ENCODE data around the gene MAP1LC3B.

MAP1LC3B gene

GRCh38 chr16:87391950-87392820, at the start of gene MAP1LC3B:
TSS of gene MAP1LC3B (plus strand) at chr16:87392336. CDS start at chr16:87392428, 92 bp downstream.
- DNase-seq: peak; percentile 97 to 98

- no peak for DNase-seq
Measured at GRCh38 chr16:87342504-87342903, 49.6 kb upstream of the MAP1LC3B start.

DNA sequence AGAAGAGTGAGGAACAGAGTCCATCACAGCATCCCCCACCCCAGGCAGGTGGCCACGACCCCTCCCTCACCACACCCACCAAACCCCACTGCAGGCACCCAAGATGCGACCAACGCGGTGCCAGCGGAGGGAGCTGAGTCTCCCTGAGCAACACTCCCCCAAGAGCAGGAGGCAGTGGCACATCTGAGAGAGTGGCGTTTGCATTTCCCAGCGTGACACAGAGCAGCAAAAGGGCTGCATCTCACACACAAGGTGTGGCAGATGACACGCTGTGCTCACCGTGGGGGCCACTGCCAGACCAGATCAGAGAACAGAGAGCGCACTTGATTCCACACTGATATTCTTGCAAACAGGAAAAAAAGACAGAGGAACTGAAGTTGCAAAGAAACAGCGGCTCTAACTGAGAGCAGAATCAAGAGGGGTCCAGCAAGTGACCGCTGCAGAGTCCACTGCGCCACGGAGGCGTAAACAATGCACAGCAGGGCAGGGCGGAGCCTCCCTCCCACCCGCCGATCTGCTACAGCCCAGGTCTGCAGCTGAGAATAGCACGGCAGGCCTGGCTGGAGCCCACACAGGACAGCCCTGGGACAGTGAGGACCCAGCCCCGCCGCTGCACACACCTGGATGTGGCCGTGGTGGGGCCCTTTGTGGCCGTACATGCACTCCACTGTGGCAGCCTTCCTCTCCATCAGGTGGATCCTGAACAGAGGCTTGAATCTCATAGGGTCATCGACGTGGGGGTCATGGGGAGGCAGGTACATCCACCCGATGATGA, 49.0 kb upstream of the MAP1LC3B start:
- DNase-seq: no peak

- DNase-seq: no peak
Measured at GRCh38 chr16:87343753-87344050, 48.4 kb upstream of the MAP1LC3B start.

DNA sequence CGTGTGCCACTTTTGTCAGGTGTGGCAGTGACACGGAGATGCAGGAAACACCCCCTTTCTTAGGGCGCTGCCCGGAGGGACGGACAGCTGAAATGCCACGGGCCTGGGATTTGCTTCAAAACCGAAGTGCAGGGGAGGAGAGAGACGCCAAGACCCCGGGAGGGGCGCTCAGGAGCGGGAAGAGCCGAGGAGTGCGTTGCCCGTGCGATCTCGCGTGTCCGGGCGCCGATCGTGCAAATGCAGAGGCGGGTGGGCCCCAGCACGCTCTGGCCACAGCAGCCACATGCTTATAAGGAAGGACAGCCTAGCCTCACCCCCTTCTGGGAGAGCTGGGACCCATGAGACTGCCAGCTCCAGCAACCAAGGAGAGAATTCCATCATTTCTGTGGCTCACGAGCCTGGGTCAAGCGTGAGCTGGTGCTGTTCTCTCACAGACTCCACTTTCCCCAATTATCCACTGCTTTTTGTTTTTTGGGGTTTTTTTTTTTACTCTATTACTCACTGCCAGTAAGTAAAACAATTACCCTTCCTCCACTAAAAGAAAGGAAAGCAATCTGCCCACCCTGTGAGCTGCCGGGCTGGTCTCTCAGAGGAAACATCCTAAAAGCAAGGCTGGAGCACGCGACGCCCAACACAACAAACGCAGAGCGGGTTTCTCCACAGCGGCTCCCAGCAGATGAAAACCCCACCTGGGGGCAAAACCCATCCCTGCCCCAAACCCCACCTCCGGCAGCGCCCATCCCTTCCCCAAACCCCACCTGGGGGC, 47.8 kb upstream of the MAP1LC3B start:
- DNase-seq: no peak

DNA sequence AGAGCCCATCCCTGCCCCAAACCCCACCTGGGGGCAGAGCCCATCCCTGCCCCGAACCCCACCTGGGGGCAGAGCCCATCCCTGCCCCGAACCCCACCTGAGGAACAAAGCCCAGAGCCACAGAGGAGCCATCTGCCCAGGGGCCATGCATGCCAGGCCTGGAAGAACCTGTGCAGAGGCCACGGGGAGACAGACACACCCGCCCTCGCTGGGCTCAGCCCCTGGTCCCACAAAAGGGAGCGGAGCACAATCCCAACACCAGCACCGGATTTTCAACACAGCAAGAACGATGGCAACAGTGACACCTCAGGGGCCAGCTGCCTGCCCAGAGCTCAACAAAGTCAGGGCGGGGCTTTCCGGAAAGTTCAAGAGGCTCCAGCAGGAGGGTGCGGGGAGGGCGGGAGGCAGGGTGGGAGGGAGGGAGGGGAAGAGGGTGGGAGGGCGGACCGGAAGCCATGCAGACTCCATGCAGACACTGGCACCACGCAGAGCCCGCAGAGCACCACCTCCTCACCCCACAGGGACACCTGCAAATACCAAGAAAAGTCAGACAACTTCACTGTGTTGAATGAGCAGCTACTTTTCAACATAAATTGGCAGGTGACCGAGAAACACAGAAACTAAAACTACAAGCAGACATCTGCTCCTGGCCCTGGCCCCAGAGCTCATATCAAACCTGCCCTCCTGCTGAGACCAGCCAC, 47.1 kb upstream of the MAP1LC3B start:
- DNase-seq: peak; percentile 44 to 53

DNA sequence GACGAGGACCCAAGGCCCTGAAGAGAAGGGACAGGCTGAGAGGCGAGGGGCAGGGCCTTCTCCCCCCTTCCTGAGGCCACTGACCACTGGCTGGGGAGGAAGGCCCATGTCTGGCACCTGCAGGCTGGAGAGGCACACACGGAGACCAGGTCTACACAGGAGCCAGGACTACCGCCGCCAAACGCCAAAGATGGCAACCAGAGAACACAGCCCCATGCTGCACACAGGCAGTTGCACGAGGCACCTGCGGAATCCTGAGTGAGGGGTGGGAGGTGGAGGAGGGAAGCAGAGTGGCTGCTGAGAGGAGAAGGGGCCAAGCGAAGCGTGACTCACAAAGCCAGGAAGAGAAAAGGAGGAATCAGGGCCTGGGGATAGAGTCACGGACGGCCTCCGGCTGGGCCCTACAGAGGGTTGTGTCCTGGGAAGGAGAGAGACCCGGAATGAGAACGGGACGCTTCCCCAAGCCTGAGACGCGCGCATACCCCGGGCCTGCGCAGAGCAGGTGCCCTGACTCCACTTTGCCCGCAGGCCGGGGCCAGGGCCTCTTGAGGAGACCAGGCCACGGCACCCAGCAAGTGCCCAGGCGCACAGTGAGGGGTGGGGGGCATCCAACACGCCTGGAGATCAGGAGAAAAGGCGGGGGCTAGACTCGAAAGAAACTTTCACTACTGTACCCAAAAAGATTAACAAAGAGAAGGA, 46.3 kb upstream of the MAP1LC3B start:
- no peak for DNase-seq

DNA sequence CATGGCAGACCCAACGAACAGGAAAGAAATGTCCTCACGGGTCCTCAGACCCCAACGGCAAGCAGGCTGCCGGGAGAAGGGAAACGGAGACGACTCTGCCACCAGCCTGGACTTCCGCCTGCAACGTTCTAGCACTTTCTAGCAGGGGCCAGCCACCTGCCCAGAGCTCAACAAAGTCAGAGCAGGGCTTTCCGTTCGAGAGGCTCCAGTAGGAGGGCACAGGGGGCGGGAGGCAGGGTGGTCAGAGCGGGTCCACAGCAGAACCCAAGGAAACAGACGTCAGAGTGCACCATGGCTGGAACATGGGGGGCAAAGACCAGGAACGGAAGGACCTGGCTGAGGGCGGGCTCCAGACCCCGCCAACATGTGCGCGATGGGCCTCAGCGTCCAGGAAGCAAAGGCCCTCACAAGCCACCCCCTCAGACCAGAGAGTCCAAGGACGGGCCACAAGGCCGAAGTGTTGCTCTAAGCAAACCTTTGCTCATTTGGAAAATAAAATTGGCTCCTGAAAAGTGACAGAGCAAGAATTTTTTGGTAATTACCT, 45.5 kb upstream of the MAP1LC3B start:
- DNase-seq: no peak

DNA sequence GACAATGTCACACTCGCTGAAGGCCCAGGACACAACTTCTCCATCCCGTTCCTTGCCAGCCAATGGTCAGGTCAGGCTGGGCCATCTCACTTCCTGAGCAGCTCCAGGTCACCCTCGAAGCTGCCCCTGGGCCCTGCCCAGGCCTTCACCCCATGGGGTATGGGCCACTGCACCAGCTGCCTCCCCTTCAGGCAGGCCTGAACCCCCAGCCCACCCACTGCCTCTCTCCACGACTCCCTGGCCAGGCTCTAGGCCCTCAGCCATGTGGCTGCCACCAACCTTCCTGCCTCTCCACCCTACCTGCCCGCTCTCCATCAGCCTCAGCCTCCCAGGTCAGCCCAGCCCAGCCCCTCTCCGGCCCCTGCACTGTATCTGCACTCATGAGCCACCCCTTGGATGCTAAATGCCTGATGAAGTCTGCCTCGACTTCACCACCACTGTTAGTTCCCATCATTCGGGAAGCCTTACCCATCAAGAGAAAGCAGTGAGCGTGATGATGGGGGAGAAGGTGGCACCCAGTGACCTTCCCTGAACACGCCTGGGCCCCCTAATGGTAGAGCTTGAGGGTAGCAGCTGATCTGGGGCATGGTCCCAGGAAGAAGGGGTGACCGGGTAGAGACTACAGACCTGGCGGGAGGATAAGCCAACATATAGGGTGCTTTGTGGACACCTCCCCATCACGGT, 44.1 kb upstream of the MAP1LC3B start:
- DNase-seq: no peak

DNA sequence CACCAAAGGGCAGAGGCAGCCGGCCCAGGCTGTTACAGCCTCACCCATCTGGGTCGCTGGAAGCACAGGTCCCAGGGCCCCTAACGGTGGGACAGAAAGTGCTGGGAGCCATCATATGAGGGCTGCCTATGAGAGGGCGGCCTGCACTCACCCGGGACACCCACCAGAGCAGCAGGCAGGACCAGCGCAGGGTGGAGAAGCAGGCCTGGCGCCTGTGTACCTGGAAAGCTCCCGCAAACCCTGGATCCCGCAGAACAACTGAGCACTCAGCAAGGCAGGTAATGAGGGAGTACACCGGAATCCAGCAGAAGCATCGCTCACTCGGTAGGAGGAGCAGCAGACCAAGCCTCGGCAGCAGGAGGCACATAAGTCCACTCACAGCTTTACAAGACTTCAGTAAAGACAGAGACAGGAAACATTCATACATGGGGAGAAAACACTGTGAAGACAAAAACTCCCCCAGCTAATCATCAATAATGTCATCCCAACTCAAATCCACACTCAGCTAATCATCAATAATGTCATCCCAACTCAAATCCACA, 43.4 kb upstream of the MAP1LC3B start:
- DNase-seq: no peak

DNA sequence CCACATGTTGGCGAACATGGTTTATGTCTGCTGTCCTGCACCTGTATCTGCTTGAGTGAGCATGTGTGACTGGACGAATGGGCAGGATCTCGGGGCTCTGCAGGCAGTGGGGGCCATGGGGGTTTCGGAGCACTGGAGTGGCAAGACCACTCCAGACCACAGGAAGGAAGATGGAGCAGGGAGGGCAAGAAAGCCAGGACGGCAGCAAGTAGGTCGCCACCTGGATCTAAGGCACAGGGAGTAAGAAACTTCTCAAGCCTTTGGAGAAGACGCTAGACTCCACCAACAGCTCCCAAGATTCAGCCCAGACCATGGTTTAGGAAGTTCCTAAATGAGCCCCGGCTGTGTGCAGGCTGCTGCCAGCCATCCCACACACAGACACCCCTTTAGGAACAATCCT, 42.1 kb upstream of the MAP1LC3B start:
- no peak for DNase-seq

GRCh38 chr16:87350681-87351319, 41.3 kb upstream of the MAP1LC3B start:
- no peak for DNase-seq

DNA sequence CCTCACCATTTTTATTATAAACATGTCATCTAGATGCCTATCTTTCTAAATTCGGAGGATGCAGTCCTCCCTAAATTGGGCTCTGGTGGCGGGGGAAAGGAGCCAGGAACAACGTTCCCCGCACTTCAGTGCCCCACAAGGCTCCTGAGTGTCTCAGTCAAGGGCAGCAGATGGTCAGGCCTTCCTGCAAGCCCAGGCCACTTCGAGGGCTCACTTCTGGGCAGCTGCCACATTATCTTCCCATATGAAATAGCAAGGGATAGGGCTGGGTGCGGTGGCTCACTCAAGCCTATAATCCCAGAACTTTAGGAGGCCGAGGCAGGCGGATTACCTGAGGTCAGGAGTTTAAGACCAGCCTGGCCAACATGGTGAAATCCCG, 40.8 kb upstream of the MAP1LC3B start:
- no peak for DNase-seq

DNA sequence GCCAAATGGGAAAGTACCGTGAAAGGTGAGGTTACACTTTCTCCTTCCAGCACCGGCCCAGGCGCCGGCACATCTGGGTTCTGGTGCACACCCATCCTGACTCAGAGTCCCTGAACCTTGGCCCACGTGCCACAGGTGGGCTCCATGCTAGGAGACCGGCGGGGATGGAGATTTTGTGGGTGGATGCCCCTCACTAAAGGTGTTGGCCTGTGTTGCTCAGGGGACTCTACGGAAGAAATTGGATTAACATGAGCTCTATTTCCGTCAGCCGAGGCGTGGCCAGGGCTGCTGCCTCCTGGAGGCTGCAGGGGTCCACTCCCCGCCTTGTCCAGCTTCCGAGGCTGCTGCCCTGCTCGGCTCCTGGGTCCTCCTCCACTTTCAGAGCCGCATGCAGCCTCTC, 39.3 kb upstream of the MAP1LC3B start:
- DNase-seq: no peak

DNA sequence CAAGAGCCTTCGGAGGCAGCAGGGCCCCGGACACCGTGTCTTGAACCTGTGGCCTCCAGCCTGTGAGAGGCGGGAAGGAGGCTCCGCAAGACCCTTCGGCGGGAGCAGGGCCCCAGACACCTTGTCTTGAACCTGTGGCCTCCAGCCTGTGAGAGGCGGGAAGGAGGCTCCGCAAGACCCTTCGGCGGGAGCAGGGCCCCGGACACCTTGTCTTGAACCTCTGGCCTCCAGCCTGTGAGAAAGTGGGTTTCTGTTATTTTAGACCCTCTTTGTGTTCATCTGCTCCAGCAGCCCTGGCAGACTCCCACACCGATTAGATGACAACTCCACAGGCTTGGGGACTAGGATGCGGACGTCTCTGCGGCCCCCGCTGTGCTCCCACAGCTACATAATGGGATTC, 38.5 kb upstream of the MAP1LC3B start:
- no peak for DNase-seq

- no peak for DNase-seq
Measured at GRCh38 chr16:87356491-87356853, 35.7 kb upstream of the MAP1LC3B start.

GRCh38 chr16:87358250-87358649, 33.9 kb upstream of the MAP1LC3B start:
- DNase-seq: no peak

DNA sequence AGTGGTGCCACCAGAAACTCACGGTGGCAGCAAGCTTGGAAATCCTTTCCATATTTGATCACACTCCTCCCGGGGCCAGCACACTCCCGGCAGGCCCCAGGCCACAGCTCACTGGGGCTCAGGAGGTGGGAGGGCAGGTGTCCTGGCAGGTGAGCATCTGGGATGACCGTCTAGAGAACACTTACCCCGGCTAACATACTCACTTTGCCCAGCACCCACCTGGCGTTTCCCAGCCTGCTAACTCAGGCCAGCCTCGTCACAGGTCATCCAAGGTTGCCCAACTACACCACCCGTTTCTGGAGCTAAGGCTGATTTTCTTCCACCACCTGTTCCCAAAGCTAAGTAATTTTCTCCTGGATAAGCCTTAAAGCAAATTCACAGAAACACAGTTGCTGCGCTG, 33.4 kb upstream of the MAP1LC3B start:
- no peak for DNase-seq

DNA sequence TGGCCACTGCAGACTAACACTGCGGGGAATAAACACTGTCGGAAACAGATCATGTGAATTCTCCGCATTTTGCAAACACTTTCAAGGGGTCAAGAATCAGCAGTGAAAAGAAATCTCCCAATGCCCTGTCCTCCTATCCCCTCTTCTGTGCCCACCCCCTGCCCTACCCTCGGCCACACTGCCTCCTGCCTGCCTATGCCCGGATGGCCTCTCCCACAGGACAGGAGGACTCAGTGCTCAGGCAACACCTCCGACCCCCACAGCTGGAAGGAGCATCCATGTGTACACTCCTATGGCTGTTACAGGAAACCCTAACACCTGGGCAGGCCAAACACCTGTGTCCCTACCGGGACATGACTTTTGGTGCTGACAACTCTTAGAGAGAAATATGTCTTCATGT, 33.0 kb upstream of the MAP1LC3B start:
- DNase-seq: no peak

GRCh38 chr16:87360862-87361610, 31.1 kb upstream of the MAP1LC3B start:
- no peak for DNase-seq

All from stimulated activated CD4-positive, alpha-beta T cell treated with anti-CD3 and anti-CD28 coated beads, Interleukin-2, amount 100 ng/mL, for 24 hours (primary cell).